HepG2 (cell line): ENCODE measurements around the gene MPC1. TPM values are rescaled to one million over a fixed set of nuclear protein-coding genes. Genes with fewer than 3 reads are reported as not detected.
A peak's percentile ranks its signal among the peaks of the same experiment; 100 is the strongest.

ENCODE experiments used
- ATAC-seq: fragments of 200-7000 bp; cut with Tn5 transposase; 3 replicates; pipeline ENCODE4 v1.9.1; 2020; ENCODE audit warnings: mild to moderate bottlenecking, moderate library complexity
- BruUV-seq: library from RNA; stranded (reverse); fragments of 400-500 nt; replicated peaks from 2 replicates; lab custom pipeline; 2021; lab: Mats Ljungman, UMichigan
- CTCF ChIA-PET: fragments of 300-600 bp; formaldehyde crosslinking; extraction: SDS; loops from one replicate; lab custom pipeline; 2021; ENCODE audit warnings: low total read pairs, inconsistent platforms, low intra/inter-chr PET ratio; lab: Yijun Ruan, JAX
- POLR2A ChIA-PET: fragments of 350-600 bp; sonication (Branson Sonifier 250); formaldehyde crosslinking; loops from one replicate; lab custom pipeline; 2020; ENCODE audit warnings: antibody characterized with exemption, inconsistent platforms; lab: Yijun Ruan, JAX
- DNase-seq: peaks from one replicate; pipeline ENCODE4 v3.0.0-alpha.2; 2015; ENCODE audit warnings: low spot score
- FAIRE-seq: peaks from 3 replicates; lab custom pipeline; 2011; peaks lifted over from hg19 to GRCh38; lab: Jason Lieb, UNC
- H2AFZ ChIP-seq: one replicate; pipeline ENCODE4 v1.6.1; 2011; ENCODE audit warnings: low read length, inconsistent platforms
- H3K27ac ChIP-seq: fragments of 300-600 bp; 3 replicates; pipeline ENCODE4 v1.8.0; 2011; ENCODE audit warnings: mixed run types, mild to moderate bottlenecking, mixed read lengths, low read length, inconsistent platforms; ENCODE audit not compliant: insufficient read depth; ENCODE audit errors: extremely low read length
- H3K27me3 ChIP-seq, 2 experiments: fragments of 200-600 bp in 1 of 2; 2 replicates in 1 of 2; 3 replicates in 1 of 2; pipeline versions ENCODE4 v1.6.0 to v1.8.0; 2011; ENCODE audit warnings: low read length in 2 of 2, mild to moderate bottlenecking in 2 of 2, moderate library complexity in 2 of 2, inconsistent platforms in 1 of 2; ENCODE audit not compliant: insufficient read depth in 2 of 2, control insufficient read depth in 1 of 2
- H3K36me3 ChIP-seq, 2 experiments: fragments of 200-600 bp in 1 of 2; replicated peaks in 1 of 2; 2 replicates in 1 of 2; 3 replicates in 1 of 2; pipeline versions ENCODE4 v1.5.1 to v1.8.0; 2011; ENCODE audit warnings: low read length in 2 of 2, inconsistent platforms in 1 of 2; ENCODE audit not compliant: insufficient read depth in 2 of 2, control insufficient read depth in 1 of 2
- H3K4me1 ChIP-seq: 2 replicates; pipeline ENCODE4 v1.5.1; 2012; ENCODE audit warnings: low read length, inconsistent platforms; ENCODE audit not compliant: insufficient read depth
- H3K4me2 ChIP-seq: 2 replicates; pipeline ENCODE4 v1.6.0; 2011; ENCODE audit warnings: low read depth, low read length, inconsistent platforms
- H3K4me3 ChIP-seq, 3 experiments: fragments of 200-600 bp in 1 of 3; sonication (generic), shearing (Covaris generic) in 1 of 3; replicated peaks in 1 of 3; 2 replicates each; pipeline ENCODE4 v1.5.1; 2011 to 2016; ENCODE audit warnings: low read length in 3 of 3, inconsistent platforms in 2 of 3, low read depth in 2 of 3, mild to moderate bottlenecking in 2 of 3, control low read depth in 1 of 3, mixed read lengths in 1 of 3; ENCODE audit not compliant: insufficient read depth in 1 of 3
- H3K79me2 ChIP-seq: one replicate; pipeline ENCODE4 v1.6.1; 2011; ENCODE audit warnings: low read length, inconsistent platforms; ENCODE audit not compliant: insufficient read depth
- H3K9ac ChIP-seq: 2 replicates; pipeline ENCODE4 v1.6.0; 2011; ENCODE audit warnings: mild to moderate bottlenecking, low read depth, low read length, inconsistent platforms; ENCODE audit not compliant: insufficient read depth
- H3K9me3 ChIP-seq: 2 replicates; pipeline ENCODE4 v1.5.1; 2012; ENCODE audit warnings: mild to moderate bottlenecking, low read length
- H4K20me1 ChIP-seq: 2 replicates; pipeline ENCODE4 v1.6.0; 2011; ENCODE audit warnings: inconsistent platforms, mild to moderate bottlenecking, low read length, moderate library complexity; ENCODE audit not compliant: insufficient read depth
- BATF2 ChIP-seq: sonication (generic); formaldehyde crosslinking; IDR thresholded peaks from 2 replicates; pipeline ENCODE4 v1.8.0; 2022; ENCODE audit warnings: mild to moderate bottlenecking, missing genetic modification reagents, moderate library complexity
- HIC2 ChIP-seq: sonication (generic); formaldehyde crosslinking; IDR thresholded peaks from 2 replicates; pipeline ENCODE4 v1.9.0; 2022; ENCODE audit warnings: low read depth, missing genetic modification reagents
- TBX2 ChIP-seq: sonication (generic); formaldehyde crosslinking; IDR thresholded peaks from 2 replicates; pipeline ENCODE4 v1.5.0; 2020; ENCODE audit warnings: missing genetic modification reagents, mild to moderate bottlenecking, borderline replicate concordance
- TFDP1 ChIP-seq: IDR thresholded peaks from 2 replicates; pipeline ENCODE4 v1.6.1; 2016; ENCODE audit warnings: missing compliant biosample characterization, missing genetic modification reagents, borderline replicate concordance
- WGBS: methylation state at CpG from one replicate; pipeline ENCODE4 v1.1.6; 2017; ENCODE audit warnings: low lambda C conversion rate; 5-methylcytosine and 5-hydroxymethylcytosine counted together
- in situ Hi-C: cut with HindIII; loops from 2 replicates; pipeline ENCODE4 v1.10.0; 2017; ENCODE audit warnings: low pct_unique_long_range_greater_than_20kb; ENCODE audit not compliant: extremely low pct_ligation_motif_present
- intact Hi-C: fragments of 100-400 bp; cut with micrococcal nuclease; formaldehyde crosslinking; loops from one replicate; pipeline ENCODE4 v1.10.0; 2022; ENCODE audit not compliant: unreplicated experiment
- polyA plus RNA-seq, 8 experiments: library from polyadenylated mRNA; depleted of rRNA in 3 of 8; stranded (reverse) in 7 of 8; unstranded in 1 of 8; fragments of >200 nt; fragmentation: Illumina TruSeq in 4 of 8; extraction: Trizol in 4 of 8; gene quantifications; 2 replicates each; pipeline versions ENCODE4 v1.2.1 to v1.2.3, GENCODE V29; 2011 to 2016; ENCODE audit warnings: low read depth in 4 of 8, missing spikeins in 1 of 8, mixed read lengths in 1 of 8; ENCODE audit not compliant: insufficient read depth in 1 of 8
- total RNA-seq, 5 experiments: library from RNA; depleted of rRNA; stranded (reverse); fragments of >200 nt; fragmentation: Illumina TruSeq; extraction: Trizol; gene quantifications; 2 replicates each; pipeline ENCODE4 v1.2.3, GENCODE V29; 2016; ENCODE audit warnings: low read depth in 1 of 5

Gene MPC1
- total and polyA plus RNA-seq, 2 of the 13 experiments (the other 11 are each of a cell fraction or from before 2014, with no cell fraction given), result 189 to 214 TPM

GRCh38 chr6:166343150-166343487 lies 39.6 kb downstream of the MPC1 start:
- ATAC-seq, result peak; percentile 12
- H3K4me2 ChIP-seq, result peak overlapping the region; percentile 78
- in situ Hi-C loops, result no loop called here
- intact Hi-C loops, result no loop called here
- peak overlapping the region; percentile 89 to 99 (median 98) for H3K4me3 ChIP-seq
- no peaks in the 10 kb centered on the region; a peak in 1 of 5 replicates for H3K27me3 ChIP-seq
- no TSS peak for BruUV-seq
- peak; percentile 28 for DNase-seq
- TF ChIP-seq BATF2 (CRISPR knock-in tag) (no peak), HIC2 (CRISPR knock-in tag) (no peak), TFDP1 (CRISPR knock-in tag) (no peak), TBX2 (CRISPR knock-in tag) (no peak)
- H3K27ac ChIP-seq, result peak overlapping the region; percentile 80
- H3K4me1 ChIP-seq, result peaks cover 82% of the 10 kb centered on the region
- H2AFZ ChIP-seq, result no peak overlapping the region
- peak overlapping the region; percentile 98 for H3K9ac ChIP-seq
- H3K36me3 ChIP-seq, result peaks cover 1 to 17% of the 10 kb centered on the region in 2 experiments; a peak in 3 of 5 replicates
- no peak for FAIRE-seq
- H4K20me1 ChIP-seq, result peaks cover 28% of the 10 kb centered on the region
- CTCF ChIA-PET, result no interaction called here
- no peaks in the 10 kb centered on the region for H3K9me3 ChIP-seq
- 2% methylated on average over 3 of the region's 3 CpGs for WGBS
- H3K79me2 ChIP-seq, result peaks cover 51% of the 10 kb centered on the region
- POLR2A ChIA-PET, result interaction anchor here (0.7 to 2.7 kb wide), 12 partner anchors 12 to 284 kb away, joined by 3 to 24 read pairs (median 6); no protein-coding TSS in a partner anchor
